Bronchial epithelial cell (primary cell): ENCODE data around the gene GRM1. TPM values are rescaled to one million over a fixed set of nuclear protein-coding genes. Genes with fewer than 3 reads are reported as not detected.

ENCODE experiments used
- DNase-seq: peaks from one replicate; pipeline ENCODE4 v3.0.0-alpha.2; 2010; ENCODE audit warnings: low read depth
- FAIRE-seq: peaks from 2 replicates; lab custom pipeline; 2011; peaks lifted over from hg19 to GRCh38; lab: Jason Lieb, UNC
- H3K27me3 ChIP-seq: 2 replicates; pipeline ENCODE4 v1.5.1; 2011; ENCODE audit warnings: low read length; ENCODE audit not compliant: control insufficient read depth, insufficient read depth
- H3K36me3 ChIP-seq: 2 replicates; pipeline ENCODE4 v1.5.1; 2011; ENCODE audit warnings: low read length; ENCODE audit not compliant: control insufficient read depth, insufficient read depth
- H3K4me3 ChIP-seq: 2 replicates; pipeline ENCODE4 v1.5.1; 2011; ENCODE audit warnings: mild to moderate bottlenecking, low read depth, low read length, control low read depth
- total RNA-seq: library from RNA; depleted of rRNA; stranded (reverse); fragments of >200 nt; gene quantifications from 2 replicates; pipeline ENCODE4 v1.2.1, GENCODE V29; 2014
- TF ChIP-seq, protein P1 (sequence below): IDR thresholded peaks from 2 replicates; pipeline ENCODE4 v1.5.1; 2011; ENCODE audit warnings: mild to moderate bottlenecking, moderate library complexity, low read length, control low read depth, inconsistent platforms; ENCODE audit not compliant: insufficient read depth, severe bottlenecking

The GRM1 gene
- total RNA-seq, 1 donor from 2014 or later, result not detected

DNA sequence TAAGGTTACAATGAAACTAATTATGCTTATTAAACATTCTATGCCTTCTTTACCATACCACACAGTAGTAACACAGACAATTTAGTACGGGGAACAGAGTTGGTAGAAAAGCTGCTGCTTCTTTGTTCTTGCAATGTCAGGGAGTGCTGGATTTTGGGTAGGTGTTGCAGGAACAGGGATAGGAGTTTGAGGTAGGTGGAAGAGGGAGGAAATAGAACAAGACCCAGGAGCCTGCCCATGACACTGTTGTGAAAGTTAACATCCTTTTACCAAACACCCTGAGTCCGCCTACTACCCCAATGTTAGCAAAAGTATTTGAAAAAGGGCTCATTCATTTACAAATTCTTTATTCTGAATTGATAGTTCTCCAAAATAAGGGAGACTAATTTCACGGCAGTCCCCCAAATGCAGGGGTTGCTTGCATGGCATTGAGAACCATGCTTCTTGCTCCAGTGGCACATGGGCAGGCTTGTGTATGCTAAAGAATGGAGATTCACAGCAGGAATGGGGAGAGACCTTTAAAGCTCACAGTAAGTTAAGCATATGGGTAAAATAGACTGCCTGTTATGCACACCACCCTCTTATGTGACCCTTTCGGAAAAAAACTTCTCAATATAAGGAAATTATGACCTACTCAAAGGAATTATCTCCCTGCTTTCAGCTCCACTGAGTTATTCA is 181.7 kb downstream of the GRM1 start:
- FAIRE-seq (no peak), DNase-seq (no peak)
- TF ChIP-seq, protein P1, sequence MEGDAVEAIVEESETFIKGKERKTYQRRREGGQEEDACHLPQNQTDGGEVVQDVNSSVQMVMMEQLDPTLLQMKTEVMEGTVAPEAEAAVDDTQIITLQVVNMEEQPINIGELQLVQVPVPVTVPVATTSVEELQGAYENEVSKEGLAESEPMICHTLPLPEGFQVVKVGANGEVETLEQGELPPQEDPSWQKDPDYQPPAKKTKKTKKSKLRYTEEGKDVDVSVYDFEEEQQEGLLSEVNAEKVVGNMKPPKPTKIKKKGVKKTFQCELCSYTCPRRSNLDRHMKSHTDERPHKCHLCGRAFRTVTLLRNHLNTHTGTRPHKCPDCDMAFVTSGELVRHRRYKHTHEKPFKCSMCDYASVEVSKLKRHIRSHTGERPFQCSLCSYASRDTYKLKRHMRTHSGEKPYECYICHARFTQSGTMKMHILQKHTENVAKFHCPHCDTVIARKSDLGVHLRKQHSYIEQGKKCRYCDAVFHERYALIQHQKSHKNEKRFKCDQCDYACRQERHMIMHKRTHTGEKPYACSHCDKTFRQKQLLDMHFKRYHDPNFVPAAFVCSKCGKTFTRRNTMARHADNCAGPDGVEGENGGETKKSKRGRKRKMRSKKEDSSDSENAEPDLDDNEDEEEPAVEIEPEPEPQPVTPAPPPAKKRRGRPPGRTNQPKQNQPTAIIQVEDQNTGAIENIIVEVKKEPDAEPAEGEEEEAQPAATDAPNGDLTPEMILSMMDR, result no peak
- Histone ChIP-seq H3K36me3 (no peaks in the 10 kb centered on the region), H3K4me3 (no peak overlapping the region), H3K27me3 (no peaks in the 10 kb centered on the region)

DNA sequence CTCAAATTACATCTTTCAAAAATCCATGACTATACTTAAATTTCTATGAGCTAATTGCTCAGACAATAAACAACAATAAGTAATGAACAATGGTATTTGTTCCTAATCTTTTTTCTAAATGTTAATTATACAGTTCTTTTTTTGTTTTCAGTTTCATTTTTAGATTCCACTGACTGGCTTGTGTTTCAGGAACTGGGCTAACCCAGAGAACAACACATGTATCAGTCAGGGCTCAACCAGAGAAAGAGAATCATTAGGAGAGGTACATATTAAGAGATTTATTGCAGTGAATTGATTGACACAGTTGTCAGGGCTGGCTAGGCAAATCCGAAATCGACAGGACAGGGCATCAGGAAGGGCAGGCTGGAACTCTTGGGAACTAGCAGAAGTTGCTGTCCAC is 182.8 kb downstream of the GRM1 start:
- FAIRE-seq (no peak), DNase-seq (no peak)
- H3K4me3 ChIP-seq, result no peak overlapping the region
- H3K36me3 ChIP-seq, result no peaks in the 10 kb centered on the region
- TF ChIP-seq, protein P1, result no peak
- no peaks in the 10 kb centered on the region for H3K27me3 ChIP-seq

DNA sequence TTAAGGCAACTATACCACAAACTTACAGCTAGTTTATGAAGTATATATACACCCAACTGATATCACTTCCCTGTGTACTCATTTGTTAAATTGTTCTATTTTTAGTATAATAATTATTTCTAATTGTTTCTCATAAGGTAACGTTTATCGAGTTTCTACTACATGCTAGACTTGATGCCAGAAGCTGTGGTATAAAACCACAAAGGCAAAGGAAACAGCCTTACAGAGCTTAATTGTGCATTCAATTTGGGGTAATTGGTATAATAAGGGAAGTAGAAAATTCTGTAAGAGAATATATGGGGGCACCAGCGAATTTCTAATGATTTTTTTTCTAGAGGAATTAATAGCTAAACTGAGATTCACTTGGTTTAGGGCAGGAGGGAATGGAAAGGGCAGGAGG is 183.9 kb downstream of the GRM1 start:
- Histone ChIP-seq H3K27me3 (no peaks in the 10 kb centered on the region), H3K4me3 (no peak overlapping the region), H3K36me3 (no peaks in the 10 kb centered on the region)
- no peak for FAIRE-seq
- TF ChIP-seq, protein P1, result no peak
- no peak for DNase-seq

DNA sequence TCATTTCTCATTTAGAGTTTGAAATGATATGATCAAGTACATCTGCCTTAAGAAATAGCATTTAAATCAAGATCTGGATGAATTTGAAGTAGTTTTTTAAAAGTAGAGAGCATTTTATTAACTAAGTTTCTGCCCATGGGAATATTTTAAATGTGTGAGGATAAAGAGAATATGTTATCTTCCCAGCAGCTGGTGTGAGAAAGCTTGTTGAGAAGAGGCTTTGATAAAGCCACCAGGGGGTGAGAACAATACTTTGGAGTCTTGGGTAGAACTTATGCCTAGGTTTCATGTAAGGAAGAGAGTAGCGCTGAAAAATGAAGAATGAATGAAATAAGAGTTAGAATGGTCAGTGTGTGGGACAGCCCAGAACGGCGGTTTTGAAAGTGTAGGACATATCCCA is 190.2 kb downstream of the GRM1 start:
- TF ChIP-seq, protein P1, result no peak
- no peak for FAIRE-seq
- DNase-seq, result no peak
- H3K4me3 ChIP-seq, result no peak overlapping the region
- H3K27me3 ChIP-seq, result no peaks in the 10 kb centered on the region
- H3K36me3 ChIP-seq, result no peaks in the 10 kb centered on the region

DNA sequence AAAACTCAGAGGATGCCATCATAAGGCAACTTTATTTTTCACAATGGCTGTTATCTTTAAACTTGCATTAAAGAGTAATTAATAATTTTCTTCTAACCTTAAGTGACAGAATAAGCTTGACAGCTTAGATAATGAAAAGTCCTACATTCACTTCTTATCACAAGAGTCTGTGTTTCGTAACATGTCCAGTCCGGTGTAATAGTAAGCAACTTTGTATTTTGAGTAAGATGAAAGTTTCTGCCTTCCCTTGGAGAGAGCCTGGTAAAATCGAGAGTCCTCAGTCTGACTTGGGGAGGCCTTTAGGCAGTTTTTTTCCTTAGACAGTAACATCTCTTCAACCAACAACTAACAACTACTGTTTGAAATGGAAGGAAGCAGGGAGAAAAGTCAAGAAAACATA is 195.6 kb downstream of the GRM1 start:
- no peak for FAIRE-seq
- DNase-seq, result no peak
- no peaks in the 10 kb centered on the region for H3K27me3 ChIP-seq

More for the DNA sequence above, 195.6 kb downstream of the GRM1 start:
- TF ChIP-seq, protein P1, result no peak
- Histone ChIP-seq H3K4me3 (no peak overlapping the region), H3K36me3 (no peaks in the 10 kb centered on the region)
